Myocyte (in vitro differentiated cells): Measurements from ENCODE around the gene PTPRJ. TPM values are rescaled to one million over a fixed set of nuclear protein-coding genes. Genes with fewer than 3 reads are reported as not detected.
"Not testable (repeated sequence)": the region's sequence is repeated elsewhere in the genome, so short reads cannot be mapped to it uniquely, and the experiment has no call there.

Experiments
- DNase-seq: peaks from one replicate; pipeline ENCODE4 v3.0.0-alpha.2; 2012; ENCODE audit warnings: low read depth
- polyA plus RNA-seq: library from polyadenylated mRNA; unstranded; fragments of >200 nt; gene quantifications from one replicate; pipeline ENCODE4 v1.2.1, GENCODE V29; 2012; ENCODE audit warnings: missing spikeins
- total RNA-seq: library from RNA; depleted of rRNA; stranded (reverse); fragments of >200 nt; gene quantifications from 2 replicates; pipeline ENCODE4 v1.2.3, GENCODE V29; 2014

The PTPRJ gene
- total RNA-seq: 0.94 and 1.3 TPM in 2 replicates
- 3.1 TPM for polyA plus RNA-seq

GRCh38 chr11:47980088-47980906 lies at the start of gene PTPRJ:
TSS of gene PTPRJ (plus strand) at chr11:47980559. CDS start at chr11:47980913, 354 bp downstream.
- DNase-seq: peak; percentile 41

- no peak for DNase-seq
Observed at GRCh38 chr11:47932544-47932943, 47.8 kb upstream of the PTPRJ start.

GRCh38 chr11:47933797-47934196 lies 46.6 kb upstream of the PTPRJ start:
- not testable (repeated sequence) for DNase-seq

GRCh38 chr11:47938791-47939560 lies 41.4 kb upstream of the PTPRJ start:
- DNase-seq: no peak

GRCh38 chr11:47940904-47941649 lies 39.3 kb upstream of the PTPRJ start:
- no peak for DNase-seq

GRCh38 chr11:47941907-47942558 lies 38.3 kb upstream of the PTPRJ start:
- no peak for DNase-seq

GRCh38 chr11:47943721-47944586 lies 36.4 kb upstream of the PTPRJ start:
- no peak for DNase-seq

- DNase-seq: no peak
Observed at GRCh38 chr11:47944632-47945031, 35.7 kb upstream of the PTPRJ start.

- peak; percentile 75 for DNase-seq
Observed at GRCh38 chr11:47946682-47947559, 33.4 kb upstream of the PTPRJ start.

- no peak for DNase-seq
Observed at GRCh38 chr11:47948137-47948536, 32.2 kb upstream of the PTPRJ start.

- DNase-seq: not testable (repeated sequence)
Observed at GRCh38 chr11:47949001-47949675, 31.2 kb upstream of the PTPRJ start.

- no peak for DNase-seq
Observed at GRCh38 chr11:47950396-47950795, 30.0 kb upstream of the PTPRJ start.

GRCh38 chr11:47951504-47951903 lies 28.9 kb upstream of the PTPRJ start:
- DNase-seq: not testable (repeated sequence)

- DNase-seq: no peak
Observed at GRCh38 chr11:47955061-47955755, 25.2 kb upstream of the PTPRJ start.

GRCh38 chr11:47960015-47960414 lies 20.3 kb upstream of the PTPRJ start:
- no peak for DNase-seq

- DNase-seq: no peak
Observed at GRCh38 chr11:47961383-47961782, 19.0 kb upstream of the PTPRJ start.

GRCh38 chr11:47964546-47964945 lies 15.8 kb upstream of the PTPRJ start:
- no peak for DNase-seq
